Subcutaneous adipose tissue (tissue), 4 donors: ENCODE measurements around the gene PIEZO2. TPM values are rescaled to one million over a fixed set of nuclear protein-coding genes. Genes with fewer than 3 reads are reported as not detected.

Source experiments
- CTCF ChIP-seq: fragments of 450-650 bp; IDR thresholded peaks from one replicate; pipeline ENCODE4 v1.5.1; 2016; ENCODE audit warnings: low read depth, mild to moderate bottlenecking, control low read depth, antibody characterized with exemption, moderate library complexity
- total RNA-seq, 4 donors: library from RNA; depleted of rRNA; stranded (reverse); fragments of >200 nt; gene quantifications; one replicate each; pipeline ENCODE4 v1.1.0, GENCODE V29; 2016

Gene PIEZO2
- total RNA-seq, 4 donors from 2014 or later: 0.85 to 2.2 (median 1.1) TPM

DNA sequence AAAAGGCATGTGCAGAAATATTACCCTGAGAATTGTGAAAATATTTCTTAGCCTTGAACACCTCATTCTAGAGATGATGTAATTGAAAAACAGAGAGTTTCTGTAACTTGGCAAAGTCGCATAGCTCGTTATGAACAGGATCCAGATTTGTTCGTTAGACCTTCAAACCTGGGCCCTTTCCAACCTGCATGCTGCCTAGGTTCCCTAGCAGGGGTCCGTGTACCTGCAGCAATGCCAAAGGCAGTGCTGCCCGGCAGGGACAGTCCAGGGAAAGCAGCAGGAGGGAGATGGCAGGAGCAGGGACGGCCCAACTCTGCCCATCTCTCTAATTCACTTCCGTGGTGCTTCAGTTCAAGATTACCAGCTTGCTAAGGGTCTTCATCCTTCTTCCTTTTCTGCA is 12.0 kb downstream of the PIEZO2 start:
- TF ChIP-seq CTCF: no peak

- no peak for TF ChIP-seq CTCF
These were observed 13.1 kb downstream of the PIEZO2 start for GRCh38 chr18:11136241-11136640.

DNA sequence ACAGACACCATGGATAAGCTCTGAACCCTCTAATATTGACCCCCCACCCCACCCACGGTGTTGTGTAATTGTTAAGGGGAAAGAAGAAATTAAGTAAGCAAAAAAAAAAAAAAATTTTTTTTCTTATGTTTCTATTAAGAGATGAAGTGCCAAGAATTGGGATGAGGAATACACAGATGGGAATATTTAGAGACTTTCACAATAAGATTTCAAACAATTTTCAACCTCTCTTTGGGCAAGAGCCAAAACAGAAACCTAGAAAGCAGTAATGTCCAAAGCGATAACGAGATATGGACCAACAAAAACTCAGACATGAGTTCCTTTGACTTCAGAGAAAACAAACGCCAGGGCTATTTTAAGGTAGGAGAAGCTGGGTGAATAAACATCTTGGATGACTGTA is 14.4 kb downstream of the PIEZO2 start:
- TF ChIP-seq CTCF: no peak

GRCh38 chr18:11125492-11126315 is 23.7 kb downstream of the PIEZO2 start:
- no peak for TF ChIP-seq CTCF

DNA sequence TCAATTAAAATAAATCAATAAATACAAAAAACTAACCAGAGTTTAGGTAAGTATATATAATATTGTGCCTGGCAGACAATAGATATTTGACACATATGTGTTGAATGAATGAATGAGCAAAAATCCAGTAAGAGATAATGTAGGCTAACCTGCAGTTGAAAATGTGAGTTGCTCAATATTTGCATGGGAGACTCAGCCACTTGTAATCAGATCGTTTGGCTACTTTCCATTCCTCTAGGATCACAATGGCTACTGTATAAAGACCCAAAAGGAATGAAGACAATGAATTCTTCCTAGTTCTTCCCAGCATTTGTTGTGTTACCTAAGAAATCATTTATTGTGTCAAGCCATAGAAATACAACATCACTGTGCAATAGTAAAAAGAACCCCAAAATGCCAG is 25.3 kb downstream of the PIEZO2 start:
- no peak for TF ChIP-seq CTCF

DNA sequence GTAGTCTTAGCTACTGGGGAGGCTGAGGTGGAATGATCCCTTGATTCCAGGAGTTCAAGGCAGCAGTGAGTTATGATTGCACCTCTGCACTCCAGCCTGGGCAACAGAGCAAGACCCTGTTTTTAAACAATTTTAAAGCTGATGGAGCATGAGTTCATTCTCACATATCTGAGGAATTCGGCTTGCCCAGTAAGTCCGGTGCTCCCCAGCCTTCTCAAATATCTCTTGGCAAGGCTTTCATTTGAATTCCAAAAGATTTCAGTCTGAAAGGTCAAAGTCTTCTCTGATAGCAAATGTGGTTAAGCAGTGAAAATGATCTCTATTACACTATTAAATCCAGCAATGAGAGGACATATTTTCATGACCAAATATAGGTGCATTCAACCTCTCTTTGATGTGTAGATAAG is 27.9 kb downstream of the PIEZO2 start:
- TF ChIP-seq CTCF: no peak

GRCh38 chr18:11119959-11120587 is 29.3 kb downstream of the PIEZO2 start:
- TF ChIP-seq CTCF: no peak
